Neural cell (in vitro differentiated cells): ENCODE results near the gene SELENOI. TPM values are rescaled to one million over a fixed set of nuclear protein-coding genes. Genes with fewer than 3 reads are reported as not detected.
A peak's percentile ranks its signal among the peaks of the same experiment; 100 is the strongest.

Experiments used
- H2AFZ ChIP-seq: fragments of 200-600, 300-800 bp; sonication (generic), shearing (Covaris generic); 2 replicates; pipeline ENCODE4 v1.6.0; 2014; ENCODE audit warnings: low read depth, mild to moderate bottlenecking, antibody characterized with exemption, low read length, moderate library complexity
- H3F3A ChIP-seq: fragments of 200-600 bp; shearing (Covaris generic); 2 replicates; pipeline ENCODE4 v1.6.1; 2016; ENCODE audit warnings: mild to moderate bottlenecking, moderate library complexity, mixed read lengths, antibody characterized with exemption, low read length; ENCODE audit not compliant: insufficient read depth, poor library complexity, severe bottlenecking
- H3K27ac ChIP-seq: fragments of 200-600, 300-800 bp; sonication (generic), shearing (Covaris generic); 2 replicates; pipeline ENCODE4 v1.5.1; 2014; ENCODE audit warnings: mild to moderate bottlenecking, low read length, moderate library complexity
- H3K27me3 ChIP-seq: fragments of 300-800, 200-600 bp; sonication (generic), shearing (Covaris generic); 2 replicates; pipeline ENCODE4 v1.6.0; 2014; ENCODE audit warnings: mild to moderate bottlenecking, low read depth, low read length, moderate library complexity; ENCODE audit not compliant: insufficient read depth
- H3K36me3 ChIP-seq: fragments of 300-800, 200-600 bp; sonication (generic), shearing (Covaris generic); 2 replicates; pipeline ENCODE4 v1.5.1; 2014; ENCODE audit warnings: mild to moderate bottlenecking, antibody characterized with exemption, low read length, moderate library complexity; ENCODE audit not compliant: insufficient read depth
- H3K4me2 ChIP-seq: fragments of 300-800, 200-600 bp; sonication (generic), shearing (Covaris generic); 2 replicates; pipeline ENCODE4 v1.6.0; 2014; ENCODE audit warnings: mild to moderate bottlenecking, low read length
- H3K4me3 ChIP-seq: fragments of 300-800, 200-600 bp; sonication (generic), shearing (Covaris generic); 2 replicates; pipeline ENCODE4 v1.5.1; 2014; ENCODE audit warnings: mild to moderate bottlenecking, low read length, moderate library complexity
- H3K79me2 ChIP-seq: fragments of 200-600 bp; shearing (Covaris generic); replicated peaks from 2 replicates; pipeline ENCODE4 v1.6.0; 2014; ENCODE audit warnings: mild to moderate bottlenecking, low read length, moderate library complexity; ENCODE audit not compliant: insufficient read depth
- H3K9ac ChIP-seq: fragments of 300-800, 200-600 bp; sonication (generic), shearing (Covaris generic); 2 replicates; pipeline ENCODE4 v1.6.1; 2016; ENCODE audit warnings: mild to moderate bottlenecking, low read length, mixed read lengths
- H3K9me2 ChIP-seq: fragments of 200-600 bp; shearing (Covaris generic); 2 replicates; pipeline ENCODE4 v1.6.1; 2016; ENCODE audit warnings: mild to moderate bottlenecking, low read length, mixed read lengths; ENCODE audit not compliant: insufficient read depth
- H3K9me3 ChIP-seq: fragments of 200-600, 300-800 bp; sonication (generic), shearing (Covaris generic); 2 replicates; pipeline ENCODE4 v1.6.1; 2016; ENCODE audit warnings: mild to moderate bottlenecking, mixed run types, low read length, moderate library complexity, mixed read lengths
- H4K20me1 ChIP-seq: fragments of 200-600 bp; shearing (Covaris generic); 2 replicates; pipeline ENCODE4 v1.6.1; 2016; ENCODE audit warnings: mild to moderate bottlenecking, mixed run types; ENCODE audit not compliant: insufficient read depth
- EP300 ChIP-seq: fragments of 450-650 bp; conservative IDR thresholded peaks from 2 replicates; pipeline ENCODE4 v1.6.1; 2014; ENCODE audit warnings: antibody characterized with exemption, mild to moderate bottlenecking, moderate library complexity; ENCODE audit not compliant: poor library complexity, severe bottlenecking
- EZH2 ChIP-seq: fragments of 200-600, 300-800 bp; shearing (Covaris generic), sonication (generic); IDR thresholded peaks from 2 replicates; pipeline ENCODE4 v1.6.1; 2014; ENCODE audit warnings: antibody characterized with exemption, low read length, borderline replicate concordance, mild to moderate bottlenecking; ENCODE audit not compliant: insufficient read depth, poor library complexity, severe bottlenecking
- MXI1 ChIP-seq: fragments of 450-650 bp; conservative IDR thresholded peaks from 2 replicates; pipeline ENCODE4 v1.6.1; 2014; ENCODE audit warnings: antibody characterized with exemption, mild to moderate bottlenecking; ENCODE audit not compliant: poor library complexity, severe bottlenecking
- POLR2AphosphoS5 ChIP-seq: IDR thresholded peaks from 2 replicates; pipeline ENCODE4 v1.6.1; 2012
- RAD21 ChIP-seq: fragments of 450-650 bp; conservative IDR thresholded peaks from 2 replicates; pipeline ENCODE4 v1.6.1; 2014; ENCODE audit warnings: antibody characterized with exemption, mild to moderate bottlenecking, moderate library complexity
- SMC3 ChIP-seq: fragments of 450-650 bp; conservative IDR thresholded peaks from 2 replicates; pipeline ENCODE4 v1.6.1; 2014; ENCODE audit warnings: antibody characterized with exemption, mild to moderate bottlenecking, moderate library complexity; ENCODE audit not compliant: poor library complexity
- TAF1 ChIP-seq: IDR thresholded peaks from 2 replicates; pipeline ENCODE4 v1.6.1; 2012; ENCODE audit warnings: low read depth
- polyA plus RNA-seq: library from polyadenylated mRNA; depleted of rRNA; stranded (reverse); fragments of >200 nt; gene quantifications from 2 replicates; pipeline ENCODE4 v1.2.3, GENCODE V29; 2014
- TF ChIP-seq, protein P1 (sequence below): IDR thresholded peaks from 2 replicates; pipeline ENCODE4 v1.6.1; 2012; ENCODE audit warnings: borderline replicate concordance
- TF ChIP-seq, protein P2 (sequence below): fragments of 450-650 bp; IDR thresholded peaks from 2 replicates; pipeline ENCODE4 v1.5.1; 2014; ENCODE audit warnings: antibody characterized with exemption, mild to moderate bottlenecking, moderate library complexity; ENCODE audit not compliant: poor library complexity, severe bottlenecking

The SELENOI gene
- polyA plus RNA-seq, 1 donor from 2014 or later: 25.2 TPM

GRCh38 chr2:26347286-26347865, 1.4 kb downstream of the SELENOI start:
- no peaks in the 10 kb centered on the region for H3K9me3 ChIP-seq

DNA sequence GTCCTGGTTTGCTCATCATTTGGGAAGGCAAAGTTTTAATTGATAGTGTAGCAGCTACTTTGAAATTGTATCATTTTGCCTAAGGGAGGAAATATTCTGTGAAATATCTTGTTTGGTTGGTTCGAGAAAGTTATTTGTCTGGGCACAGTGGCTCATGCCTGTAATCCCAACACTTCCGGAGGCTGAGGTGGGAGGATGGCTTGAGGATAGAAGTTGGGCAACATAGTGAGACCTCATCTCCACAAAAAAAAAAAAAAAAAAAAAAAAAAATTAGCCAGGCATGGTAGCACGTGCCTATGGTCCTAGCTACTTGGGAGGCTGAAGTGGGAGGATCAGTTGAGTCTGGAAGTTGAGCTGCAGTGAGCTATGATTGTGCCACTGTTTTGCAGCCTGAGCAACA, 3.7 kb downstream of the SELENOI start:
- H2AFZ ChIP-seq: no peak overlapping the region

More at GRCh38 chr2:26347286-26347865, 1.4 kb downstream of the SELENOI start:
- TF ChIP-seq TAF1 (no peak), EZH2 (no peak), EP300 (no peak), POLR2AphosphoS5 (no peak)
- TF ChIP-seq, protein P1, sequence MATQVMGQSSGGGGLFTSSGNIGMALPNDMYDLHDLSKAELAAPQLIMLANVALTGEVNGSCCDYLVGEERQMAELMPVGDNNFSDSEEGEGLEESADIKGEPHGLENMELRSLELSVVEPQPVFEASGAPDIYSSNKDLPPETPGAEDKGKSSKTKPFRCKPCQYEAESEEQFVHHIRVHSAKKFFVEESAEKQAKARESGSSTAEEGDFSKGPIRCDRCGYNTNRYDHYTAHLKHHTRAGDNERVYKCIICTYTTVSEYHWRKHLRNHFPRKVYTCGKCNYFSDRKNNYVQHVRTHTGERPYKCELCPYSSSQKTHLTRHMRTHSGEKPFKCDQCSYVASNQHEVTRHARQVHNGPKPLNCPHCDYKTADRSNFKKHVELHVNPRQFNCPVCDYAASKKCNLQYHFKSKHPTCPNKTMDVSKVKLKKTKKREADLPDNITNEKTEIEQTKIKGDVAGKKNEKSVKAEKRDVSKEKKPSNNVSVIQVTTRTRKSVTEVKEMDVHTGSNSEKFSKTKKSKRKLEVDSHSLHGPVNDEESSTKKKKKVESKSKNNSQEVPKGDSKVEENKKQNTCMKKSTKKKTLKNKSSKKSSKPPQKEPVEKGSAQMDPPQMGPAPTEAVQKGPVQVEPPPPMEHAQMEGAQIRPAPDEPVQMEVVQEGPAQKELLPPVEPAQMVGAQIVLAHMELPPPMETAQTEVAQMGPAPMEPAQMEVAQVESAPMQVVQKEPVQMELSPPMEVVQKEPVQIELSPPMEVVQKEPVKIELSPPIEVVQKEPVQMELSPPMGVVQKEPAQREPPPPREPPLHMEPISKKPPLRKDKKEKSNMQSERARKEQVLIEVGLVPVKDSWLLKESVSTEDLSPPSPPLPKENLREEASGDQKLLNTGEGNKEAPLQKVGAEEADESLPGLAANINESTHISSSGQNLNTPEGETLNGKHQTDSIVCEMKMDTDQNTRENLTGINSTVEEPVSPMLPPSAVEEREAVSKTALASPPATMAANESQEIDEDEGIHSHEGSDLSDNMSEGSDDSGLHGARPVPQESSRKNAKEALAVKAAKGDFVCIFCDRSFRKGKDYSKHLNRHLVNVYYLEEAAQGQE: no peak
- TF ChIP-seq, protein P2, sequence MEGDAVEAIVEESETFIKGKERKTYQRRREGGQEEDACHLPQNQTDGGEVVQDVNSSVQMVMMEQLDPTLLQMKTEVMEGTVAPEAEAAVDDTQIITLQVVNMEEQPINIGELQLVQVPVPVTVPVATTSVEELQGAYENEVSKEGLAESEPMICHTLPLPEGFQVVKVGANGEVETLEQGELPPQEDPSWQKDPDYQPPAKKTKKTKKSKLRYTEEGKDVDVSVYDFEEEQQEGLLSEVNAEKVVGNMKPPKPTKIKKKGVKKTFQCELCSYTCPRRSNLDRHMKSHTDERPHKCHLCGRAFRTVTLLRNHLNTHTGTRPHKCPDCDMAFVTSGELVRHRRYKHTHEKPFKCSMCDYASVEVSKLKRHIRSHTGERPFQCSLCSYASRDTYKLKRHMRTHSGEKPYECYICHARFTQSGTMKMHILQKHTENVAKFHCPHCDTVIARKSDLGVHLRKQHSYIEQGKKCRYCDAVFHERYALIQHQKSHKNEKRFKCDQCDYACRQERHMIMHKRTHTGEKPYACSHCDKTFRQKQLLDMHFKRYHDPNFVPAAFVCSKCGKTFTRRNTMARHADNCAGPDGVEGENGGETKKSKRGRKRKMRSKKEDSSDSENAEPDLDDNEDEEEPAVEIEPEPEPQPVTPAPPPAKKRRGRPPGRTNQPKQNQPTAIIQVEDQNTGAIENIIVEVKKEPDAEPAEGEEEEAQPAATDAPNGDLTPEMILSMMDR: no peak
- Histone ChIP-seq H3K4me2 (peak overlapping the region; percentile 91), H3K4me3 (peak overlapping the region; percentile 82), H4K20me1 (no peaks in the 10 kb centered on the region), H3K79me2 (peaks cover 61% of the 10 kb centered on the region), H3K27me3 (no peaks in the 10 kb centered on the region), H3K9ac (peak overlapping the region; percentile 90), H3K36me3 (no peaks in the 10 kb centered on the region), H3F3A (peaks cover 6% of the 10 kb centered on the region), H3K9me2 (no peaks in the 10 kb centered on the region), H2AFZ (no peak overlapping the region), H3K27ac (peak overlapping the region; percentile 86)

More for the DNA sequence above, 3.7 kb downstream of the SELENOI start:
- H3K36me3 ChIP-seq: no peaks in the 10 kb centered on the region
- no peak overlapping the region for H3K9ac ChIP-seq
- peaks cover 6% of the 10 kb centered on the region for H3F3A ChIP-seq
- H3K4me2 ChIP-seq: no peak overlapping the region
- H3K9me3 ChIP-seq: no peaks in the 10 kb centered on the region
- H3K79me2 ChIP-seq: peaks cover 58% of the 10 kb centered on the region
- TF ChIP-seq, protein P2: no peak
- no peak for TF ChIP-seq MXI1
- TF ChIP-seq POLR2AphosphoS5: no peak
- no peak for TF ChIP-seq EZH2
- TF ChIP-seq TAF1: no peak
- no peak for TF ChIP-seq RAD21
- no peak for TF ChIP-seq SMC3
- TF ChIP-seq, protein P1: no peak
- TF ChIP-seq EP300: no peak
- no peak overlapping the region for H3K4me3 ChIP-seq
- no peak overlapping the region for H3K27ac ChIP-seq
- H3K27me3 ChIP-seq: no peaks in the 10 kb centered on the region
- no peaks in the 10 kb centered on the region for H3K9me2 ChIP-seq
- H4K20me1 ChIP-seq: no peaks in the 10 kb centered on the region
